WTC11 (cell line): ENCODE results near the gene AQP12B. TPM values are rescaled to one million over a fixed set of nuclear protein-coding genes. Genes with fewer than 3 reads are reported as not detected.

Source experiments
- ATAC-seq: fragments of 200-7000 bp; cut with Tn5 transposase; 2 replicates; pipeline ENCODE4 v1.10.0; 2021; ENCODE audit warnings: mild to moderate bottlenecking, moderate library complexity
- CTCF ChIA-PET: fragments of 300-600 bp; sonication (Branson Sonifier 250); formaldehyde crosslinking; loops from one replicate; lab custom pipeline; 2021; ENCODE audit warnings: antibody characterized with exemption; lab: Charles Lee
- POLR2A ChIA-PET: fragments of 350-600 bp; sonication (Branson Sonifier 250); formaldehyde crosslinking; loops from one replicate; lab custom pipeline; 2021; ENCODE audit warnings: antibody characterized with exemption; lab: Charles Lee
- DNase-seq: peaks from one replicate; pipeline ENCODE4 v3.0.0; 2021; ENCODE audit warnings: low spot score
- H3K27ac Mint-ChIP-seq: 2 replicates; pipeline ENCODE4 v1.8.0; 2021; ENCODE audit warnings: mixed read lengths
- H3K27me3 Mint-ChIP-seq: 2 replicates; pipeline ENCODE4 v1.8.0; 2021; ENCODE audit warnings: low read depth, mild to moderate bottlenecking, moderate library complexity, mixed read lengths
- H3K36me3 Mint-ChIP-seq: 2 replicates; pipeline ENCODE4 v1.8.0; 2021; ENCODE audit warnings: mixed read lengths
- H3K4me1 Mint-ChIP-seq: 2 replicates; pipeline ENCODE4 v1.8.0; 2022; ENCODE audit warnings: mixed read lengths
- H3K4me3 Mint-ChIP-seq: 2 replicates; pipeline ENCODE4 v1.8.0; 2021; ENCODE audit warnings: mild to moderate bottlenecking, moderate library complexity, mixed read lengths
- H3K9me3 Mint-ChIP-seq: 2 replicates; pipeline ENCODE4 v1.8.0; 2021; ENCODE audit warnings: mixed read lengths
- ARID4B ChIP-seq: sonication (generic); formaldehyde crosslinking; IDR thresholded peaks from 2 replicates; pipeline ENCODE4 v1.8.0; 2023; ENCODE audit warnings: missing genetic modification reagents, mild to moderate bottlenecking, borderline replicate concordance
- ESRRA ChIP-seq: sonication (generic); formaldehyde crosslinking; IDR thresholded peaks from 2 replicates; pipeline ENCODE4 v1.8.1; 2022; ENCODE audit warnings: mild to moderate bottlenecking, missing genetic modification reagents, borderline replicate concordance
- FOXP1 ChIP-seq: sonication (generic); formaldehyde crosslinking; IDR thresholded peaks from 2 replicates; pipeline ENCODE4 v1.8.0; 2022; ENCODE audit warnings: missing genetic modification reagents, mild to moderate bottlenecking, moderate library complexity, borderline replicate concordance
- GRHL2 ChIP-seq: fragments of 250-450 bp; sonication (Bioruptor Pico); IDR thresholded peaks from 2 replicates; pipeline ENCODE4 v1.8.0; 2022; ENCODE audit warnings: mild to moderate bottlenecking, moderate library complexity; ENCODE audit not compliant: insufficient replicate concordance, severe bottlenecking
- RELA ChIP-seq: sonication (generic); formaldehyde crosslinking; IDR thresholded peaks from 2 replicates; pipeline ENCODE4 v1.8.1; 2022; ENCODE audit warnings: missing genetic modification reagents, mild to moderate bottlenecking, borderline replicate concordance
- STAT6 ChIP-seq: sonication (generic); formaldehyde crosslinking; conservative IDR thresholded peaks from 2 replicates; pipeline ENCODE4 v1.8.1; 2023; ENCODE audit warnings: mild to moderate bottlenecking, low read depth, missing genetic modification reagents, moderate library complexity
- TEAD4 ChIP-seq: sonication (generic); formaldehyde crosslinking; IDR thresholded peaks from 2 replicates; pipeline ENCODE4 v1.8.0; 2022; ENCODE audit warnings: mild to moderate bottlenecking, missing genetic modification reagents
- USF1 ChIP-seq: sonication (generic); formaldehyde crosslinking; IDR thresholded peaks from 2 replicates; pipeline ENCODE4 v1.8.0; 2022; ENCODE audit warnings: mild to moderate bottlenecking, missing genetic modification reagents
- ZBTB21 ChIP-seq: sonication (generic); formaldehyde crosslinking; IDR thresholded peaks from 2 replicates; pipeline ENCODE4 v1.8.1; 2023; ENCODE audit warnings: mild to moderate bottlenecking, missing genetic modification reagents, borderline replicate concordance
- ZMAT4 ChIP-seq: fragments of 250-450 bp; sonication (Bioruptor Pico); IDR thresholded peaks from 2 replicates; pipeline ENCODE4 v1.9.0; 2021; ENCODE audit warnings: mild to moderate bottlenecking
- ZNF317 ChIP-seq: sonication (generic); formaldehyde crosslinking; IDR thresholded peaks from 2 replicates; pipeline ENCODE4 v1.8.1; 2023; ENCODE audit warnings: low read depth, mild to moderate bottlenecking, moderate library complexity, missing genetic modification reagents, borderline replicate concordance
- ZNF425 ChIP-seq: fragments of 250-450 bp; sonication (Bioruptor Pico); conservative IDR thresholded peaks from 2 replicates; pipeline ENCODE4 v1.9.0; 2021; ENCODE audit warnings: mild to moderate bottlenecking
- ZNF512 ChIP-seq: sonication (generic); formaldehyde crosslinking; IDR thresholded peaks from 2 replicates; pipeline ENCODE4 v1.8.1; 2022; ENCODE audit warnings: missing genetic modification reagents, borderline replicate concordance
- total RNA-seq: library from RNA; stranded (reverse); gene quantifications from 3 replicates; pipeline ENCODE4 v1.2.3, GENCODE V29; 2021

The AQP12B gene
- total RNA-seq, 1 experiment from 2014 or later: not detected

GRCh38 chr2:240725266-240725665, 42.6 kb upstream of the AQP12B start:
- CTCF ChIA-PET: no interaction called here
- no peak for TF ChIP-seq GRHL2 (CRISPR knock-in tag)
- Mint-ChIP-seq H3K9me3 (no peaks in the 10 kb centered on the region), H3K27me3 (no peaks in the 10 kb centered on the region), H3K4me1 (no peaks in the 10 kb centered on the region), H3K36me3 (peaks cover 29% of the 10 kb centered on the region), H3K4me3 (no peak overlapping the region), H3K27ac (no peak overlapping the region)
- POLR2A ChIA-PET: no interaction called here
- ATAC-seq: no peak
- DNase-seq: no peak

GRCh38 chr2:240724431-240724830, 41.7 kb upstream of the AQP12B start:
- peaks cover 31% of the 10 kb centered on the region for H3K36me3 Mint-ChIP-seq

More at GRCh38 chr2:240724431-240724830, 41.7 kb upstream of the AQP12B start:
- no peak overlapping the region for H3K4me3 Mint-ChIP-seq
- H3K4me1 Mint-ChIP-seq: no peaks in the 10 kb centered on the region
- no peak for TF ChIP-seq FOXP1 (CRISPR knock-in tag)
- no peak for TF ChIP-seq ZNF512 (CRISPR knock-in tag)
- no peak for TF ChIP-seq ARID4B
- no peak for TF ChIP-seq ZMAT4 (CRISPR knock-in tag)
- TF ChIP-seq STAT6 (CRISPR knock-in tag): no peak
- no peak for TF ChIP-seq ZNF425
- no peak for TF ChIP-seq RELA
- TF ChIP-seq TEAD4 (CRISPR knock-in tag): no peak
- no peak for TF ChIP-seq USF1 (CRISPR knock-in tag)
- TF ChIP-seq ESRRA (CRISPR knock-in tag): no peak
- no peak for TF ChIP-seq ZNF317
- no peak for TF ChIP-seq ZBTB21 (CRISPR knock-in tag)
- no peaks in the 10 kb centered on the region for H3K27me3 Mint-ChIP-seq
- CTCF ChIA-PET: interaction anchor here (1.3 kb wide), 1 partner anchor 9 kb away, joined by 4 read pairs; no protein-coding TSS in a partner anchor
- POLR2A ChIA-PET: no interaction called here
- H3K27ac Mint-ChIP-seq: no peak overlapping the region
- DNase-seq (no peak), ATAC-seq (no peak)
- H3K9me3 Mint-ChIP-seq: no peaks in the 10 kb centered on the region
